IPS-18c (cell line): ENCODE results near the gene EP400.
"Not testable (repeated sequence)": the region's sequence is repeated elsewhere in the genome, so short reads cannot be mapped to it uniquely, and the experiment has no call there.

Source experiments
- H3K4me3 ChIP-seq: 2 replicates; pipeline ENCODE4 v1.7.0; 2013; ENCODE audit warnings: low read depth, mild to moderate bottlenecking, low read length, moderate library complexity; ENCODE audit not compliant: insufficient read depth
- H3K9me3 ChIP-seq: one replicate; pipeline ENCODE4 v1.6.1; 2013; ENCODE audit warnings: mild to moderate bottlenecking, low read length, moderate library complexity; ENCODE audit not compliant: control insufficient read depth, insufficient read depth

The EP400 gene

DNA sequence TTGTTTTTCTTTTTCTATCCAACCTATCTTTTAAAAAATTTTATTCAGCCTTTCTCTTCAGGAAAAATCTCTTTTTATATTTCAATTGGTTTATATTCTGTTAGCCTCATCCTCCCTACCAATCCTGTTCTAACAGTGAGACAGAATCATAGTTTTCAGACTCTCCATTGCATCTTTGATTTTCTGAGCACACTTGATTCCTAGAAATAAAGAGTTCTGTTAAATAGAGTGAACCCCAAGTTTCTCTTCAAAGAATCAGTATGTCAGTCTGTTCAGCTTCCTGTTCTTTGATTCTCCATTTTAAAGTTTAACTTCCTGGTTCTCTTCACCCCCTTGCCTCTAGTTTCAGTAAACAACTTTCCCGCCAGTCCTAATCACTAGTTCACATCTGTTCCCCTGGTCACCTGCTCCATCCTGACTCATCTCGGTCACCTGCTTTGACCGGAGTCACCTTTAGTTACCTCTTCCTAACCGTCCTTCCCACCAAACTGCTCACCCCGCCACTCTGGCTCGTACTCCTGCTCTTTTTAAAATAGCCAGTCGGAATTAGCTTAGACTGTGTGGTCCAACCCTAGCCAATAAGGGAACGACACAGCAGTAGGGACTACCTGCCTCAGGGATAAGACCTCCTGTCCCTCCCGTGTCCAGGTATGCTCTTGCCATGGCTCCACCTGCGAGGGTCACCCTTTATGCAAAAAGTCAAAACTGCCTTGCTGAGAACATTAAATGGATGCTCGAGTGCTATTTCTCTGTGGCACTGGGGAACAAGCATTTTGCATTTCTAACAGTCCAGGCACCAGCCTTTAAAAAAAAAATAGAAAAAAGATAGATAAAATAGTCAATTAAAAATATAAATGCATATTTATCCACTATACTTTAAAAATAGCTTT lies 146.0 kb downstream of the EP400 start:
- Histone ChIP-seq H3K9me3 (peaks cover 5% of the 10 kb centered on the region), H3K4me3 (no peak overlapping the region)

DNA sequence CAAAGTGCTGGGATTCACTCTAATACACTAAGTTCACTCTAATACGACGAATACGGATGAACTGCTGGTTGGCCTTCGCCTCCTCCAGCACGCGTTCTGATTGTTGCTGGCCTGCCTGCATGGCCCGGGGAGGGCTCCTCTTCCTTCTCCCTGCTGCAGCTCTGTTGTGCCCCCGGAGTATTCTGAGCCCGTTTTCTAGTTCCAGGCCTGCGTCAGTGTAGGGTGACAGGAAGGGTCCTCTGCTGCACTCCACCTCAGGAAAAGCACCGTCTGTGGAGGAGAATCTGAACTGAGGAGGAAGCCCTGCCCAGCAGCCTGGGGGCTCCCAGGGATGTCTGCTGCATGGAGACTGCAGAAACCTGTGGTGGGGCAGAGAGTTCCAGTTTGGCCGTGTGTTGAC lies 150.0 kb downstream of the EP400 start:
- H3K4me3 ChIP-seq: no peak overlapping the region
- H3K9me3 ChIP-seq: peaks cover 5% of the 10 kb centered on the region

DNA sequence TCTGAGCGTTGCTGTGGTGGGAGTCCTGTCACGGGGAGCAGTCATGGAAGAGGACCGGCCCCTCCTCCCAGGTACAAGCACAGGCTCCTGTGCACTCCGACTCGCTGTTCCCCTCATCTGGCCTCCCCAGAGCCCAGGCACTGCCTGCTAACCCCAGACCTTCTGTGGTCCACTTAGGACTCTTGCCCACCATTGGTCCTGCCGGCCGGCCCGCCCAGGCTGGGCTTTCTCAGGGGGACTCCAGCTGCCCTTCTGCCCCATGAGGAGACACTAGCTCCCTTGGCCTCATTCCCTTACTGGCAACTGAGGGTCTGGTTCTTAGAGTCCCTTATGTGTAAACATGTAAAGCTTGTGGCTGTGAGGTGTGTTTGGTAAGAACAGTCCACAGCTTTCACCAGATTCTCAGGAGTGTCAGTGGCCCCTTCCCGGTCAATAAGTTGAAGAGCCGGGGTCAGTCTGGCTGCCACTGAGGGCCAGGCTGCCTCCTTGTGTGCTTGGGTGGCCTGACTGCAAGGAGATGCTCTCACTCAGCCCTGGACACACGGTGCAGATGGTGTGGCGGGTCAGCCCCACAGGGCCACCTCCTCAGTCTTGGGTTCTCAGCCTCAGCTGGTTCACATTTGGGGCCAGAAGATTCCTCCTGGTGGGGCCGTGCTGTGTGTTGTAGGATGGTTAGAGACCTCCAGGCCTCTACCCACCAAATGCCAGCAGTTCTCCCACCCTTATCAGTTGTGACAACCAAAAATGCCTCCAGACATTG lies 150.7 kb downstream of the EP400 start:
- Histone ChIP-seq H3K9me3 (peaks cover 5% of the 10 kb centered on the region), H3K4me3 (no peak overlapping the region)

DNA sequence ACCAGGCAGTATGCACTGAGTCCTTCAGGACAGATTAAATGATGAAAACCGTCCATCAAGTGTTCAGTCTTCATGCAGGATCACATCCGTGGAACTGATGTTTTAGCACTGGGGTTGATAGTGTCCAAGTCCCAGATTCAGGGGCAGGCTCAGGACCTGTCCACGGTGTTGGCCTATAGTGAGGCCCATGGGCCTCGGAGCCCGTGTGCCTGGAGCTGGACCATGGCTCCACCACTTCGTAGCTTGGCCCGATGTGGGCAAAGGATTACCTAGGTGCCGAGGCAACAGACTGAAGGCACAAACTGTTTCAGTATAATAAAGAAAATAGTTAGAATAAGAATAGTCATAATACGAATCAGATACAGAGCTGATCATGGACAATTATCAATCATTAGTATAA lies 152.6 kb downstream of the EP400 start:
- Histone ChIP-seq H3K4me3 (no peak overlapping the region), H3K9me3 (peaks cover 2% of the 10 kb centered on the region)

DNA sequence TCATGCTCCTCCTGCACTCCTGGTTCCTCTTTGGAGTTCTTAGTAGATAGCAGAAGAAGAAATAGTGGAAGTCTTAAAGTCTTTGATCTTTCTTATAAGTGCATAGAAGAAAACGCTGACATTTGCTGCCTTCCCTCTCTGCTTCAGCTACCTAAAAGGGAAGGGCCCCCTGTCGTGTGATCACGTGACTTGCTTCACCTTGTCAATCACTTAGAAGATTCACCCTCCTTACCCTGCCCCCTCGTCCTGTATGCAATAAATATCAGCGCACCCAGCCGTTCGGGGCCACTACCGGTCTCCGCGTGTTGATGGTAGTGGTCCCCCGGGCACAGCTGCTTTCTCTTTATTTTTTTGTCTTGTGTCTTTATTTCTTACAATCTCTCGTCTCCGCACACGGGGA lies 153.3 kb downstream of the EP400 start:
- H3K9me3 ChIP-seq, H3K4me3 ChIP-seq: not testable (repeated sequence)

DNA sequence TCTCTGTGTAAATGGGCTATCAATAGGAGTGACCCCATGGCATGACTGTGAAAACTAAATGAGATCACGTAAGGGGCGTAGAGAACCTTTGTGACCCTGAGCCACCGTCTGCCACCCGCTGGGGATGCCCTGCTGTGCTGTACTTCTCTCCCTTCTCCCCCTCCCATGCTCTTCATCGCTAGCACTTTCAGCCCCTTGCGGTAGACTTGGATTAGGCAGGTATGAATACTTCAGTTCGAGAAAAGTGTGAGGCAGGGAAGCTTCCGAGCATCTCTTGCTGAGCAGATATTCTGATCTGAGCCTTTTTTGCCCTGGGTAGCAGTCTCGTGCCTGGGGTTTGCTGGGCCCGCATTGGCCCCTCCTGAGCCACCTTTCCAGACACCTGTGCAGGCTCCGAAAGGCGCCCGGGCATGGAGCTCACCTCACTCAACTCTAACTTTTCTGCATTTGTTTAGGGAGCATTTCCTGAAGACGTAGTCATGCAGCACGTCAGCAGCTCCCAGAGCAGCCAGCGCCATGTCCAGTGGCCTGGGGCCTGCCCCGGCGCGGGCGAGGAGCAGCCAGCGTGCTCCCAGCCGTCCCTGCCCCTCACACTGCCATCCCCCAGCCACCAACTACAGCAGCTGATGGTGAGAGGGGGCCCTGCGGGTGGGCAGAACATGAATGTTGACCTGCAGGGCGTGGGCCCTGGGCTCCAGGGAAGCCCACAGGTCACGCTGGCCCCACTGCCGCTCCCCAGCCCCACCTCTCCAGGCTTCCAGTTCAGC lies 154.0 kb downstream of the EP400 start:
- H3K9me3 ChIP-seq: peaks cover 2% of the 10 kb centered on the region
- no peak overlapping the region for H3K4me3 ChIP-seq

DNA sequence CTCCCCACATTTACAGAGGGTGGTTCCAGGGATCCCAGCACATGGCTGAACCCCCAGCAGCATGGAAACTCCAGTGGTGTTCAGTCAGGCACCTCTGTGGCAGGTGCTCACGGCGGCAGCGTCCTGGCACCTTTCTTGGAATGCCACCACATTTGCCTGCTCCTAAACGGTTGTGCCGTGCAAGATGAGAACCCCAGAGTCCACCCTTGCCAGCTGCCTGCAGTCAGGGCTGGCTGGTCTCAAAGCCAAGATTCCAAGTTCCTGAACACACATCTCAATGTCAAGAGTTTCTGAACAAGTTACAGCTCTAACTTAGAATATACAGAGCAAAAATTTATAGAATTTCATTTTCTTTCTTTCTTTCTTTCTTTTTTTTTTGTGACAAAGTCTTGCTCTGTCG lies 155.7 kb downstream of the EP400 start:
- Histone ChIP-seq H3K9me3 (peaks cover 2% of the 10 kb centered on the region), H3K4me3 (no peak overlapping the region)

DNA sequence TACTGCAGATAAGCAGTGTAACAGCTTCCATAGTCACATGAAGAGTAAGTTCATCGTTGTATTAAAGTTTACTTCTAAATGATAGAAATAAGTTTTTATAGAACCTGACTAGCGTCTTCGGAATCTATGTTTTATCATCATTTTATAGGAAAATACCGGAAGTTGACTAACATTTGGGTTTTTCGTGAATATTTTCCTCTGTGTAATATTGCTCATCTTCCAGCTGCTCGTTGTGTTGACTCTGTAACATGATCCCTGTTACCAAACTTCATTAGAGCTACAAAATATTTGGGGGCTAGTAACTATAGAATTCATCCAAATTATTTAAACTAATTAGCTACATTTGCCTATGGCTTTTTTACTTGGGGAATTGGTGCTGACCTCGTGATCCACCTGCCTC lies 157.2 kb downstream of the EP400 start:
- peaks cover 2% of the 10 kb centered on the region for H3K9me3 ChIP-seq
- no peak overlapping the region for H3K4me3 ChIP-seq

DNA sequence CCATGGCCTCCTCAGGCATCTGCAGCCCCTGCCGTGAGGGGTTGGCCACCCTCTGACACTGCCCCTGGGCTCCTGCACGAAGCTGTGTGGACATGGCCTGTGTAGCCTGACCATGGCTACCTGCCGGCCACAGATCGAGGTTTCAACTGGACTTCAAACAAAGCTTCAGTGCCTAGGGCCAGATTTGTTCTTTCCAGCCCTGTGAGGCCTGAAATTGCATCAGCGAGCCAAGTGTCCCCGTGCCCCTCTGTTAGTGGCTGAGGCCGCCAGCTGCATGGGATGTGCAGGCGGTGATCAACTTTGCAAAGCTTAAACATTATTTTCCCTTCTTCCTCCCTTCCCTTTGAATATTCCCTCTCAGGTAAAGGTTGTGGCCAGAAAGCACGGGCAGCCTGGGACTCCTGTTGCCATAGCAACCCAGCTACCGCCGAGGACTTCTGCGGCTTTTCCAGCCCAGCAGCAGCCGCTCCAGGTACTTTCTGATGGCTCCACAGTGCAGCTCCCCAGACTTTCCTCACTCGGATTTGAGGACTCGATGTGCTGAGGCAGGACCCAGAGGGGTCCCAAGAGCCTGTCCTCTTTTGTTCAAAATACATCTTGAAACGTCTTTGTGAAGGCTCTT lies 158.6 kb downstream of the EP400 start:
- Histone ChIP-seq H3K9me3 (peaks cover 2% of the 10 kb centered on the region), H3K4me3 (no peak overlapping the region)

DNA sequence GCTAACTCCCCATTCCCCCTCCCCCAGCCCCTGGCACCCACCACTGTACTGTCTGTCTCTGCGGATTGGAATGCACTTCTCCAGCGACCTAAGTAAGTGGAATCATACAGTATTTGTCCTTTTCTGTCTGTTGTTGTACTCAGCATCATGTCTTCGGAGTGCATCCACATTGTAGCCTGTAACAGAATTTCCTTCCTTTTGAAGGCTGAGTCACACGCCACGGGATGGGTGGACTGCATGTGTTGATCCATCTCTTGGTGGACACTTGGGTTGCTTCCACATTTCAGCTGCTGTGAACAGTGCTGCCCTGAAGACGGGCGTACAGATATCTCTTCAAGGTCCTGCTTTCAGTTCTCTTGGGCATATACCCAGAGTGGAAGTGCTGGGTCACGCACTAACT lies 160.0 kb downstream of the EP400 start:
- no peak overlapping the region for H3K4me3 ChIP-seq
- H3K9me3 ChIP-seq: peaks cover 2% of the 10 kb centered on the region

DNA sequence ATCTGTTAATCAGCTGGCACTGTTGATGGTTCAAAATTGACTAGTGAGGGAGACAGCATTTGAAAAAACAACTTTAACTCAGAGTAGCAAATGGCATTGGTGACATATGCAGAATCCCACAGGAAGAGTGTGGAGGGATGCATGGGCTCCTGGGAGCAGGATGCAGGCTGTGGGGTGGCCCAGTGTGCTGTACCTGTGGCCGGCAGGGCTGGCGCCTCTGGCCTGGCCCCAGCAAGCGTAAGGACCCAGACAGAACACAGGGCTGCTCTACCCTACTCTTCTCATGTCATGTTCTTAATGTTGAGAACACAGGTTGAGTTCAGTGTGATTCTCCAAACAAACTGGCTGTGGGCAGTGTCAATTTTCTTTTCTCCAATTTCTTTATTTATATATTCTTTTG lies 160.9 kb downstream of the EP400 start:
- H3K9me3 ChIP-seq: peaks cover 2% of the 10 kb centered on the region

DNA sequence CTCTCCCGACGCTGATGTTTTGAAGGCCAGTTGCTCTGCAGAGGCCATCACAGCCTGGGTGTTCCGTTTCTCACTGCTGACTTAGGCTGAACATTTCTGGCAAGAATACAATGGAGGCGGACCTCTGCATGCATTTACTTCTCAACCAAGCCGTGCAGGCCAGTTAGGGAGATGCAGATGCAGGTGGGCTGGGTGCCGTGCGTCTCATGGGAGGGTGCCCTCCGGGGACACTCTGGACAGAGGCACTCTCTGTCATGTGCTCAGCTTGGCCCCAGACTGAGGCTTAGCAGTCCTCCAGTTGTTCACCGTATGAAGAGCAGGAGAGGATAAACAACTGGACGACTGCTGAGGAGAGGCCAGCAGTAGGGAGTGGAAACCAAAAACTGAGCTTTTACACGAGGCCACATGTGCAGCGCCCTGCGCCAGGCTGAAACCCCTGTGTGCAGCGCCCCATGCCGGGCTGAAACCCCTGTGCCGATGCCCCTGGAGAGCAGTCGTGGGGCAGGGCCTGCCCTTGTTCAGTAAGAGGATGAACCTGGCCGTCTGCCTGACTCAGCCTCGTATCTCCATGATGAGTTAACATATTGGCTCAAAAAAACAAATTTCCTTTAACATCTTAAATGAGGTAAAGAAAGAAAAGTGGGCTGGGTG lies 162.0 kb downstream of the EP400 start:
- Histone ChIP-seq H3K4me3 (no peak overlapping the region), H3K9me3 (peaks cover 2% of the 10 kb centered on the region)

More for the DNA sequence above, 160.9 kb downstream of the EP400 start:
- H3K4me3 ChIP-seq: no peak overlapping the region

DNA sequence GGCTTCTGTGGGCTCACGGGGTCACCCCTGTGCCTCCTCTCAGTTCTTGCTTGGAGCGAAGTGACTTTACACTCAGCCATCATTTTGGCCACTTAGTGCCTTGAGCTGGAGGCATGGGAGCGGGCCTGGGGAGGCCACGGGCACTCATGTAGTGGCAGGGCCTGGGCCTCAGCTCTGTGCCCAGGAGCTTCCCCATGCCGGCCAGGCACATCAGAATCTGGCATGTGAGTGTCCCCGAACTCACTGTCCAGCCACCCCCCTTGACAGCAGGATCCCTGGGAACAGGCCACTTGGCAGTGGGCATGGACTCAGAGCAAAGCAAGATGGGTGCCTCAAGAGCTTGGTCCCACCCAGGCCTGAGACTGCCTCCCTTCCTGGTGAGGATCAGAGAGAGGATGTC lies 164.9 kb downstream of the EP400 start:
- H3K4me3 ChIP-seq: no peak overlapping the region
- no peaks in the 10 kb centered on the region for H3K9me3 ChIP-seq

DNA sequence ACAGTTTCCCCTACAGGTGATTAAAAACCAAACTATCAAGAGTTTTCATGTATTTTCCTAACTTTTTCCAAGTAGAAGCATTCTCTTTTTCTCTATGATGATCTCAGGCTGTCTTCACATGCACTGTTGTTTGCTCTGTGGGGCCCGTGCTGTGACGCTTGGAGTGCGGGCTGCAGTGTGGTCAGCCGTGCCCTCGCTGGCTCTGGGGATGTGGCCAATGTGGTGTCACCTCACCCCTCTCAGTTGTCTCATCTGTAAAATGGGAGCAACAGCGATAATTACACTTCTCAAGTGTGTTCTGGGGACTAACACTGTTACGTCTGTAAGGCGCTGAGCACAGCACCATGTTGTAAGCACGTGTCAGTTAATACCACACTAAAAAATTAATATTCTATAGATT lies 165.8 kb downstream of the EP400 start:
- H3K4me3 ChIP-seq: no peak overlapping the region
- H3K9me3 ChIP-seq: no peaks in the 10 kb centered on the region

DNA sequence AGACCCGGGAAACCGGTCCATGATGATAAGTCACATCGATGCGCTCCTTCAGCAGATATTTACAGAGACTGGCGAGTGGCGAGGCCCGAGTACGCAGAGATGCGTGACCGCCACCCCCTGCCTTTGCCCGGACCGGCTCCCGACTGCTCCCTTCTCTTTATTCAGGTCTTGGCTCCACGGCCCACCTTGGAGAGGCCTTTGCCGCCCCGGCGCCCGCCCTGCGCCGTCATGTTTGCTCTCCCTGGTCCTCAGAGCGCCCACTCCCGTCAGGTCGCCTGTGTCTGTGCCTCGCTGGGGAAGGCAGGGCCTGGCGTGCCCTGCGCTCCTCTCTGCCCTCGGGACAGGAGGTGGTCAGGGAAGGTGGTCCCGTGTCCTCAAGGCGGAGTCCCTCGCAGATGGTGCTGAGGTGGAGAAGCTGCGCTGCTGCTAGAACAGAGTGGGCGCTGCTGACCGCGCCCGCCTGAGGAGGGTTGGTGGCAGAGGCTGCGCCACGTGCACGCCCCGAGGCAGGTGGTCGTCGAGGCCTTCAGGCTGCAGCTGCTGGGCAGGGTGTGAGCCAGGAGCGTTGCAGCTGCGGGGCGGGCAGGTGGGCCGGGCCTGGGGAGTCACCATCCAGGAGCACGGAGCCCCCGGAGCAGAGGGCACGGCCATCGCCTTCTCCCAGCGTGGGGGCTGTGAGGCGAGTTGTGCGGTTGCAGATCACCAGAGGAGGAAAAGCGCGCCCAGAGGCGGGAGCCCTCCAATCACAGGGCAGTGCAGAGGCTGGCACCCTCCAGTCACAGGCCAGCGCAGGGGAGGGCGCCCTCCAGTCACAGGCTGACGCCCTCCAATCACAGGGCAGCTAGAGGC lies 167.2 kb downstream of the EP400 start:
- Histone ChIP-seq H3K4me3 (no peak overlapping the region), H3K9me3 (no peaks in the 10 kb centered on the region)

DNA sequence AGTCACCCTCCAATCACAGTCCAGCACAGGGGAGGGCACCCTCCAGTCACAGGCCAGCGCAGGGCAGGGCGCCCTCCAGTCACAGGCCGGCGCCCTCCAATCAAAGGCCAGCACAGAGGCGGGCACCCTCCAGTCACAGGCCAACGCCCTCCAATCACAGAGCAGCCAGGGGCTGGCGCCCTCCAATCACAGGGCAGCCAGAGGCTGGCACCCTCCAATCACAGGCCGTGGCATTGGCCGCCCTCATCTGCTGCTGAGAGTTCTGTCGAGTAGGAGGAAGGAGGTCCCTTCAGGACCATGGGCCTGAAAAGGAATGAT lies 167.8 kb downstream of the EP400 start:
- H3K9me3 ChIP-seq: no peaks in the 10 kb centered on the region
- no peak overlapping the region for H3K4me3 ChIP-seq
